Testis (tissue), 3 donors: ENCODE data around the gene IL1B. TPM values are rescaled to one million over a fixed set of nuclear protein-coding genes. Genes with fewer than 3 reads are reported as not detected.

Source experiments
- DNase-seq: peaks from one replicate; pipeline ENCODE4 v3.0.0-alpha.2; 2019
- H3K27ac ChIP-seq, 2 donors: fragments of 200-600 bp; sonication (generic); one replicate each; pipeline ENCODE4 v1.5.1; 2019
- H3K27me3 ChIP-seq: fragments of 200-600 bp; sonication (generic); one replicate; pipeline ENCODE4 v1.5.1; 2019
- H3K36me3 ChIP-seq: fragments of 200-600 bp; sonication (generic); one replicate; pipeline ENCODE4 v1.5.1; 2017; ENCODE audit warnings: low read depth; ENCODE audit errors: missing control alignments
- H3K4me1 ChIP-seq: fragments of 200-600 bp; sonication (generic); one replicate; pipeline ENCODE4 v1.5.1; 2019
- H3K4me3 ChIP-seq, 2 donors: fragments of 200-600 bp; sonication (generic); one replicate each; pipeline ENCODE4 v1.5.1; 2017 to 2019
- H3K9me3 ChIP-seq: fragments of 200-600 bp; sonication (generic); one replicate; pipeline ENCODE4 v1.5.1; 2017
- POLR2A ChIP-seq: fragments of 450-650 bp; IDR thresholded peaks from one replicate; pipeline ENCODE4 v1.6.1; 2017; ENCODE audit warnings: antibody characterized with exemption, mild to moderate bottlenecking, moderate library complexity
- WGBS, 2 donors: methylation state at CpG; one replicate each; pipeline ENCODE4 v1.1.5; 2018; 5-methylcytosine and 5-hydroxymethylcytosine counted together
- intact Hi-C: fragments of 100-400 bp; cut with DNase I; formaldehyde crosslinking; loops from one replicate; pipeline ENCODE4 v1.15.1; 2023; ENCODE audit warnings: low total_unique reads
- polyA plus RNA-seq: library from polyadenylated mRNA; stranded (reverse); fragments of 350-450 nt; fragmentation: Illumina TruSeq; extraction: RNeasy Lipid Tissue Mini Kit (QIAGEN cat#74804); gene quantifications from one replicate; pipeline ENCODE4 v1.2.3, GENCODE V29; 2014; ENCODE audit warnings: low read depth, low replicate concordance; ENCODE audit not compliant: insufficient read depth
- total RNA-seq, 2 donors: library from RNA; depleted of rRNA; stranded (reverse); fragments of >200 nt; gene quantifications; one replicate each; pipeline ENCODE4 v1.2.3, GENCODE V29; 2016
- TF ChIP-seq, protein P1 (sequence below), 3 experiments: fragments of 450-650 bp in 2 of 3; fragments of 200-600 bp in 1 of 3; sonication (generic) in 1 of 3; IDR thresholded peaks; one replicate each; pipeline ENCODE4 v1.5.1; 2016 to 2019; ENCODE audit warnings: antibody characterized with exemption in 3 of 3, mild to moderate bottlenecking in 2 of 3, moderate library complexity in 1 of 3

The IL1B gene
- total and polyA plus RNA-seq, 3 donors from 2014 or later = 0.62 to 1.8 (median 0.63) TPM

DNA sequence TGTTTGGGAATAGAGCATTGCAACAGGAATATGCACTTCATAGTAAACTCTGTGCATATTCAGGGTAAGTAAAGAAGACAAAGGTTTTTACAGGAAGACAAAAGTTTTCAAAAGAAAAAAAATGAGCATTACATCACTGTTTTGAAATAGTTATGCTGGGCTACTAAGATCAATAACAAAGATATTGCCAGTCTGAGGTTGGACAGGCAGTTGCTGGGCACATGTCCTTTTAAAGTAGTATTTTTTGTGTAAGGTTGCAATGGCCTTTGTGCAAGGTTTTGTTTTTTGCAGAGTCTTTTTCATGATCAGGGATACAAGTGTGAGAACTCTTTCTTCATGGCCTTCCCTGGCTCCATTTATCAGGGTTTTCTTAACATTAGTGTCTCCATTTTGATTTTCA is 16.2 kb downstream of the IL1B start:
- no peak for DNase-seq
- H3K36me3 ChIP-seq = no peaks in the 10 kb centered on the region
- intact Hi-C loops = no loop called here
- no peaks in the 10 kb centered on the region for H3K27me3 ChIP-seq
- no peak overlapping the region for H3K4me3 ChIP-seq
- no peaks in the 10 kb centered on the region for H3K9me3 ChIP-seq
- peaks cover 6% of the 10 kb centered on the region for H3K4me1 ChIP-seq
- H3K27ac ChIP-seq = no peak overlapping the region
- TF ChIP-seq, protein P1, sequence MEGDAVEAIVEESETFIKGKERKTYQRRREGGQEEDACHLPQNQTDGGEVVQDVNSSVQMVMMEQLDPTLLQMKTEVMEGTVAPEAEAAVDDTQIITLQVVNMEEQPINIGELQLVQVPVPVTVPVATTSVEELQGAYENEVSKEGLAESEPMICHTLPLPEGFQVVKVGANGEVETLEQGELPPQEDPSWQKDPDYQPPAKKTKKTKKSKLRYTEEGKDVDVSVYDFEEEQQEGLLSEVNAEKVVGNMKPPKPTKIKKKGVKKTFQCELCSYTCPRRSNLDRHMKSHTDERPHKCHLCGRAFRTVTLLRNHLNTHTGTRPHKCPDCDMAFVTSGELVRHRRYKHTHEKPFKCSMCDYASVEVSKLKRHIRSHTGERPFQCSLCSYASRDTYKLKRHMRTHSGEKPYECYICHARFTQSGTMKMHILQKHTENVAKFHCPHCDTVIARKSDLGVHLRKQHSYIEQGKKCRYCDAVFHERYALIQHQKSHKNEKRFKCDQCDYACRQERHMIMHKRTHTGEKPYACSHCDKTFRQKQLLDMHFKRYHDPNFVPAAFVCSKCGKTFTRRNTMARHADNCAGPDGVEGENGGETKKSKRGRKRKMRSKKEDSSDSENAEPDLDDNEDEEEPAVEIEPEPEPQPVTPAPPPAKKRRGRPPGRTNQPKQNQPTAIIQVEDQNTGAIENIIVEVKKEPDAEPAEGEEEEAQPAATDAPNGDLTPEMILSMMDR (IDR thresholded peaks at IDR 0.05) = no peak
- no peak for TF ChIP-seq POLR2A

DNA sequence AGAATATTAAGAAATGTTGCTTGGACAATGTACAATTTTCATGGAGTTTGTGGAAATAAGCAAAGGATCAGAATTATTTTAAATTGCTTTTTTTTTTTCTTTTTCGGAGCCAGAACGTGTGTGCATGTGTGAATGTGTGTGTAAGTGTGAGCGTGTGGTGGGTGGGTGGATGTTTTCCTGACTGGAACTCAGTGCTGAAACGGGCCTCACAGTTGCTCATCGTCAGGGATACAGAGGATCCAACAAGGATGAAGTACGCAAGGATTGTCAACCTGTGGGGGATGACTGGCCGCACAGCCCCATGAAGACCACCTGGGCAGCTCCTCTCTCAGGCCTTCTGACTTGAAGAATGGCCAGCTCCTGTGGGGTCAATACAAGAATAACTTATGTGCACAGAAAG is 17.5 kb downstream of the IL1B start:
- H3K27ac ChIP-seq = no peak overlapping the region
- H3K4me1 ChIP-seq = peaks cover 5% of the 10 kb centered on the region
- TF ChIP-seq POLR2A = no peak
- TF ChIP-seq, protein P1 (IDR thresholded peaks at IDR 0.05) = no peak
- no peaks in the 10 kb centered on the region for H3K27me3 ChIP-seq
- 80 to 87% methylated on average over 7 of the region's 7 CpGs for WGBS, 2 donors
- H3K36me3 ChIP-seq = no peaks in the 10 kb centered on the region
- DNase-seq = no peak
- no peaks in the 10 kb centered on the region for H3K9me3 ChIP-seq
- H3K4me3 ChIP-seq = no peak overlapping the region
- intact Hi-C loops = no loop called here

DNA sequence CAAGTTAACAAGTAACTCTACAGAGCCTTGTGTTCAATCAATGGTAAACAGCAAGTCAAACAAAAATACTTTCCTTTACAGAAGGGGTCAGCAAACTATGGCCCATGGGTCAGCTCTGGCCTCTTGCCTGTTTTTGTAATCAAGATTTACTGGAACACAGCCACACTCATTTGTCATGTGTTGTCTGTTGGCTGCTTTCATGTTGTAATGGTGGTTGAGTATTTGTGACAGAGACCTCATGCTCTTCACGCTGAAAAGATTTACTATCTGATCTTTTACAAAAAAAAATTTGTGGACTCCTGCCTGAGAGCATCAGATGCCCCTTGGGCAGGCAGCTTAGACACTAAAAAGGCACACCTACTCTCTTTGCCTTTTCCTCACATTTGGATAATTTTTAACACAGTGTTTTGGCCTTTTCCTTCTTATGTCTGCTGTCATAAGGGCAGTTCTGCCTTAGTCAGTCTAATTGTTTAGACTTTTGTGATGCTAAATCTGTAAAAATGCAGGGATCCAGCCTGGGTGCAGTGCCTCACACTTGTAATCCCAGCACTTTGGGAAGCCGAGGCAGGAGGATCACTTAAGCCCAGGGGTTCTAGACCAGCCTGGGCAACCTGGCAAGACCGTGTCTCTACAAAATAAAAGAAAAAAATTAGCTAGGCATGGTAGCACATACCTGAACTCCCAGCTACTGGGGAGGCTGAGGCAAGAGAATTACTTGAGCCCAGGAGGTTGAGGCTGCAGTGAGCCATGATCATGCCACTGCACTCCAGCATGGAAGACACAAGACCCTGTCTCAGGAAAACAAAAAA is 18.3 kb downstream of the IL1B start:
- H3K36me3 ChIP-seq = no peaks in the 10 kb centered on the region
- no peak overlapping the region for H3K4me3 ChIP-seq
- no peak for TF ChIP-seq POLR2A
- TF ChIP-seq, protein P1 (IDR thresholded peaks at IDR 0.05) = no peak
- 71 to 82% methylated on average over 3 of the region's 3 CpGs for WGBS, 2 donors
- H3K27me3 ChIP-seq = no peaks in the 10 kb centered on the region
- no peak for DNase-seq
- intact Hi-C loops = no loop called here
- peaks cover 8% of the 10 kb centered on the region for H3K4me1 ChIP-seq
- no peak overlapping the region for H3K27ac ChIP-seq
- H3K9me3 ChIP-seq = no peaks in the 10 kb centered on the region

DNA sequence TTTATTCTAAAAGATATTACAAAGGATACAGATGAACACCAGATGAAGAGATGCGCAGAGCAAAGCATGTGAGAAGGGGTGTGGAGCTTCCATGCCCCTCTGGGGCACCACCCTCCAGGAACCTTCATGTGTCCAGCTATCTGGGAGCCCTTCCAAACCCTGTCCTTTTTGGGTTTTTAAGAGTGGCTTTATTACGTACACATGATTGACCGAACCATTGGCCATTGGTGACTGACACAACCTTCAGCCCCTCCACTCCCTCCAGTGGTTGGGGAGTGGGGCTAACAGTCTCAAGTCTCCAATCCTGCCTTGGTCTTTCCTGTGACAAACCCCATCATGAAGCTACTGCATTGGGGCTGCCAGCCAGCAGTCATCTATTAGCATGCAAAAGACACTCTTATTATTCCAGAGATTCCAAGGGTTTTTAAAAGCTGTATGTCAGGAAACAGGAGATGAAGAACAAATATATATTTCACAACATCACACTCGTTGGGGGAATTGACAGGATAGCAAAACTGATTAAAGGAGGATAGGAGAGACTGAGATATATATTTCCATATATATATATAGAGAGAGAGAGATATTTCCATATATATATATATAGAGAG is 19.4 kb downstream of the IL1B start:
- no peak for DNase-seq
- TF ChIP-seq POLR2A = no peak
- TF ChIP-seq, protein P1 (IDR thresholded peaks at IDR 0.05) = no peak
- Histone ChIP-seq H3K27me3 (no peaks in the 10 kb centered on the region), H3K36me3 (no peaks in the 10 kb centered on the region), H3K9me3 (no peaks in the 10 kb centered on the region), H3K27ac (no peak overlapping the region), H3K4me3 (no peak overlapping the region), H3K4me1 (peaks cover 15% of the 10 kb centered on the region)
- 82 to 88% methylated on average over 4 of the region's 4 CpGs for WGBS, 2 donors
- intact Hi-C loops = no loop called here
